GM19452 (cell line): ENCODE data around the gene CELF2.
"Not testable (repeated sequence)": the region's sequence is repeated elsewhere in the genome, so short reads cannot be mapped to it uniquely, and the experiment has no call there.

Source experiments
- ATAC-seq: cut with Tn5 transposase; IDR thresholded peaks from one replicate; pipeline ENCODE4 v1.9.1; 2021; ENCODE audit not compliant: unreplicated experiment

The CELF2 gene

GRCh38 chr10:11336722-11337162 is 319.1 kb downstream of the CELF2 start:
- no peak for ATAC-seq

GRCh38 chr10:11337516-11337915 is 319.8 kb downstream of the CELF2 start:
- ATAC-seq = no peak

- no peak for ATAC-seq
Observed at GRCh38 chr10:11338160-11338844, 320.6 kb downstream of the CELF2 start.

- no peak for ATAC-seq
Observed at GRCh38 chr10:11339013-11339412, 321.3 kb downstream of the CELF2 start.

- ATAC-seq = no peak
Observed at GRCh38 chr10:11339660-11340059, 322.0 kb downstream of the CELF2 start.

GRCh38 chr10:11341283-11341960 is 323.8 kb downstream of the CELF2 start:
- ATAC-seq = no peak

- ATAC-seq = no peak
Observed at GRCh38 chr10:11344081-11344480, 326.4 kb downstream of the CELF2 start.

GRCh38 chr10:11344550-11344949 is 326.9 kb downstream of the CELF2 start:
- no peak for ATAC-seq

- ATAC-seq = peak; percentile 74
Observed at GRCh38 chr10:11345224-11346054, 327.8 kb downstream of the CELF2 start.

- ATAC-seq = not testable (repeated sequence)
Observed at GRCh38 chr10:11347580-11347979, 329.9 kb downstream of the CELF2 start.

- ATAC-seq = no peak
Observed at GRCh38 chr10:11351801-11352200, 334.1 kb downstream of the CELF2 start.

- ATAC-seq = no peak
Observed at GRCh38 chr10:11353006-11353896, 335.6 kb downstream of the CELF2 start.

GRCh38 chr10:11354823-11355222 is 337.2 kb downstream of the CELF2 start:
- ATAC-seq = no peak

GRCh38 chr10:11355592-11355991 is 337.9 kb downstream of the CELF2 start:
- no peak for ATAC-seq

- no peak for ATAC-seq
Observed at GRCh38 chr10:11357439-11357838, 339.8 kb downstream of the CELF2 start.

- no peak for ATAC-seq
Observed at GRCh38 chr10:11358011-11358410, 340.3 kb downstream of the CELF2 start.

GRCh38 chr10:11358923-11359575 is 341.4 kb downstream of the CELF2 start:
- no peak for ATAC-seq

- no peak for ATAC-seq
Observed at GRCh38 chr10:11359869-11360268, 342.2 kb downstream of the CELF2 start.

GRCh38 chr10:11363497-11363896 is 345.8 kb downstream of the CELF2 start:
- ATAC-seq = no peak

- ATAC-seq = no peak
Observed at GRCh38 chr10:11364241-11364640, 346.6 kb downstream of the CELF2 start.
